Measurements from ENCODE around the gene FARP1.

GRCh38 chr13:98129059-98129746 lies 13.7 kb upstream of the FARP1 start:
- no peak for TF ChIP-seq CTCF (IDR thresholded peaks at IDR 0.05)
- no peak for TF ChIP-seq POLR2AphosphoS5 (IDR thresholded peaks at IDR 0.05)

Data from suprapubic skin (tissue), 3 donors.